ENCODE data around the gene A1BG.
"Not testable (repeated sequence)": the region's sequence is repeated elsewhere in the genome, so short reads cannot be mapped to it uniquely, and the experiment has no call there.

Gene A1BG

GRCh38 chr19:58385891-58386575, 32.7 kb upstream of the A1BG start:
- no peak for DNase-seq (ENCODE audit: low spot score)

- peak; percentile 40 for DNase-seq (ENCODE audit: low spot score)
Measured at GRCh38 chr19:58385313-58385890, 32.1 kb upstream of the A1BG start.

GRCh38 chr19:58382997-58383603, 29.8 kb upstream of the A1BG start:
- peak; percentile 49 for DNase-seq (ENCODE audit: low spot score)

- DNase-seq (ENCODE audit: low spot score), result no peak
Measured at GRCh38 chr19:58381460-58382212, 28.3 kb upstream of the A1BG start.

- DNase-seq (ENCODE audit: low spot score), result peak; percentile 97
Measured at GRCh38 chr19:58380662-58381459, 27.6 kb upstream of the A1BG start, which contains the start of gene ZNF837. Gene ZNF837, minus strand, starts transcription at chr19:58381030. Its CDS starts 11,698 bp downstream, at chr19:58369332.

GRCh38 chr19:58380037-58380661, 26.9 kb upstream of the A1BG start:
- no peak for DNase-seq (ENCODE audit: low spot score)

- peak; percentile 51 for DNase-seq (ENCODE audit: low spot score)
Measured at GRCh38 chr19:58379246-58379645, 26.0 kb upstream of the A1BG start.

GRCh38 chr19:58376724-58377123, 23.4 kb upstream of the A1BG start:
- DNase-seq (ENCODE audit: low spot score), result not testable (repeated sequence)

GRCh38 chr19:58374200-58374599, 20.9 kb upstream of the A1BG start:
- DNase-seq (ENCODE audit: low spot score), result no peak

- DNase-seq (ENCODE audit: low spot score), result no peak
Measured at GRCh38 chr19:58372311-58373133, 19.2 kb upstream of the A1BG start.

GRCh38 chr19:58368561-58369360, 15.5 kb upstream of the A1BG start:
- DNase-seq (ENCODE audit: low spot score), result peak; percentile 66

GRCh38 chr19:58367698-58368454, 14.6 kb upstream of the A1BG start:
- no peak for DNase-seq (ENCODE audit: low spot score)

GRCh38 chr19:58366585-58367430, 13.5 kb upstream of the A1BG start:
- DNase-seq (ENCODE audit: low spot score), result peak; percentile 36

- DNase-seq (ENCODE audit: low spot score), result peak; percentile 9
Measured at GRCh38 chr19:58364146-58364545, 10.9 kb upstream of the A1BG start.

GRCh38 chr19:58362272-58362994, 9.1 kb upstream of the A1BG start, which contains the start of gene ZNF497:
Gene ZNF497, minus strand, starts transcription at chr19:58362751. Its CDS starts 5,116 bp downstream, at chr19:58357635.
- DNase-seq (ENCODE audit: low spot score), result peak; percentile 98

- no peak for DNase-seq (ENCODE audit: low spot score)
Measured at GRCh38 chr19:58361900-58362271, 8.6 kb upstream of the A1BG start.
